ENCODE results near the gene ZNF132. TPM values are rescaled to one million over a fixed set of nuclear protein-coding genes. Genes with fewer than 3 reads are reported as not detected.
A peak's percentile ranks its signal among the peaks of the same experiment; 100 is the strongest.
"Not testable (repeated sequence)": the region's sequence is repeated elsewhere in the genome, so short reads cannot be mapped to it uniquely, and the experiment has no call there.

The ZNF132 gene
- 1 to 10 TPM in 2 of 4 donors, under 1 TPM in 2; 0.22 to 7.9 (median 0.78) TPM for polyA plus RNA-seq
- long read RNA-seq, donor 1, transcript ZNF132-201 (3 exons, 3,031 nt) = major isoform, 7 of 7 reads
- long read RNA-seq, donor 1, partial matches to known transcripts = 0 of 7 reads
- long read RNA-seq, donor 1, other reads (novel, unspliced or antisense) = 0 of 7 reads
- long read RNA-seq, donor 2, partial matches to known transcripts = 0 of 3 reads
- long read RNA-seq, donor 2, other reads (novel, unspliced or antisense) = 0 of 3 reads
- long read RNA-seq, donor 3, partial matches to known transcripts = 0 of 3 reads
- long read RNA-seq, donor 3, other reads (novel, unspliced or antisense) = 0 of 3 reads
- long read RNA-seq, donor 4 = 0 reads
- long read RNA-seq, donor 5 = 0 reads
- long read RNA-seq, donor 6, partial matches to known transcripts = 0 of 3 reads
- long read RNA-seq, donor 6, other reads (novel, unspliced or antisense) = 0 of 3 reads
- long read RNA-seq, donor 7, partial matches to known transcripts = 0 of 4 reads
- long read RNA-seq, donor 7, other reads (novel, unspliced or antisense) = 0 of 4 reads
- long read RNA-seq, donor 8, partial matches to known transcripts = 0 of 1 reads
- long read RNA-seq, donor 8, other reads (novel, unspliced or antisense) = 0 of 1 reads
- long read RNA-seq, donor 9, partial matches to known transcripts = 0 of 2 reads
- long read RNA-seq, donor 9, other reads (novel, unspliced or antisense) = 0 of 2 reads
- long read RNA-seq, donor 10, partial matches to known transcripts = 0 of 7 reads
- long read RNA-seq, donor 10, other reads (novel, unspliced or antisense) = 0 of 7 reads

- H3K36me3 ChIP-seq (ENCODE audit: control insufficient read depth in 3 of 3, insufficient read depth in 2 of 3, low read depth in 1 of 3, low read length in 3 of 3) = peaks cover 0 to 31% (median 10%) of the 10 kb centered on the region in 3 donors
- H3K9me3 ChIP-seq (ENCODE audit: control insufficient read depth in 2 of 2, insufficient read depth in 1 of 2, low read depth in 1 of 2, low read length in 1 of 2) = peaks cover 3 to 56% of the 10 kb centered on the region in 2 donors
- peak within 1 kb of the TSS in 2 of 3 donors; percentile 54 to 84 for H3K27ac ChIP-seq (ENCODE audit: low read depth in 1 of 3, low read length in 2 of 3)
- DNase-seq (peak; percentile 99 to 100), FAIRE-seq (no peak)
- peaks cover 0 to 13% (median 2%) of the 10 kb centered on the region in 3 donors for H3K4me1 ChIP-seq (ENCODE audit: control insufficient read depth in 3 of 3, insufficient read depth in 2 of 3, low read depth in 1 of 3, low read length in 2 of 3)
- WGBS, 3 donors = 6 to 12% (median 10%) methylated on average over 57 to 59 of the region's 59 CpGs
- peaks cover 0 to 3% (median 0%) of the 10 kb centered on the region in 3 donors for H3K27me3 ChIP-seq (ENCODE audit: control insufficient read depth in 3 of 3, insufficient read depth in 3 of 3, low read length in 3 of 3)
- peak within 1 kb of the TSS; percentile 49 to 75 (median 58) for H3K4me3 ChIP-seq (ENCODE audit: low read depth in 1 of 3, low read length in 3 of 3)
These were observed at the start of gene ZNF132 for GRCh38 chr19:58439576-58440554. Gene ZNF132, minus strand, starts transcription at chr19:58440153. Its CDS starts 332 bp downstream, at chr19:58439821.

GRCh38 chr19:58484349-58484748, 44.4 kb upstream of the ZNF132 start:
- not testable (repeated sequence) for DNase-seq; FAIRE-seq; H3K27ac ChIP-seq (ENCODE audit: low read depth in 1 of 3, low read length in 2 of 3); H3K9me3 ChIP-seq (ENCODE audit: control insufficient read depth in 2 of 2, insufficient read depth in 1 of 2, low read depth in 1 of 2, low read length in 1 of 2); H3K4me1 ChIP-seq (ENCODE audit: control insufficient read depth in 3 of 3, insufficient read depth in 2 of 3, low read depth in 1 of 3, low read length in 2 of 3); H3K4me3 ChIP-seq (ENCODE audit: low read depth in 1 of 3, low read length in 3 of 3); H3K27me3 ChIP-seq (ENCODE audit: control insufficient read depth in 3 of 3, insufficient read depth in 3 of 3, low read length in 3 of 3)
- WGBS, 3 donors = 85 to 94% (median 93%) methylated on average over 5 of the region's 5 CpGs
- H3K36me3 ChIP-seq (ENCODE audit: control insufficient read depth in 3 of 3, insufficient read depth in 2 of 3, low read depth in 1 of 3, low read length in 3 of 3) = peaks cover 0 to 30% (median 0%) of the 10 kb centered on the region in 3 donors

GRCh38 chr19:58483776-58484175, 43.8 kb upstream of the ZNF132 start:
- no peaks in the 10 kb centered on the region for H3K9me3 ChIP-seq (ENCODE audit: control insufficient read depth in 2 of 2, insufficient read depth in 1 of 2, low read depth in 1 of 2, low read length in 1 of 2)

GRCh38 chr19:58482372-58482771, 42.4 kb upstream of the ZNF132 start:
- FAIRE-seq (no peak), DNase-seq (no peak)
- H3K36me3 ChIP-seq (ENCODE audit: control insufficient read depth in 3 of 3, insufficient read depth in 2 of 3, low read depth in 1 of 3, low read length in 3 of 3) = peaks cover 0 to 50% (median 0%) of the 10 kb centered on the region in 3 donors
- no peaks in the 10 kb centered on the region for H3K9me3 ChIP-seq (ENCODE audit: control insufficient read depth in 2 of 2, insufficient read depth in 1 of 2, low read depth in 1 of 2, low read length in 1 of 2)
- H3K4me3 ChIP-seq (ENCODE audit: low read depth in 1 of 3, low read length in 3 of 3) = no peak overlapping the region
- H3K4me1 ChIP-seq (ENCODE audit: control insufficient read depth in 3 of 3, insufficient read depth in 2 of 3, low read depth in 1 of 3, low read length in 2 of 3) = no peaks in the 10 kb centered on the region
- H3K27me3 ChIP-seq (ENCODE audit: control insufficient read depth in 3 of 3, insufficient read depth in 3 of 3, low read length in 3 of 3) = no peaks in the 10 kb centered on the region
- 82 to 89% (median 86%) methylated on average over 7 of the region's 7 CpGs for WGBS, 3 donors
- no peak overlapping the region for H3K27ac ChIP-seq (ENCODE audit: low read depth in 1 of 3, low read length in 2 of 3)

More at GRCh38 chr19:58483776-58484175, 43.8 kb upstream of the ZNF132 start:
- H3K27me3 ChIP-seq (ENCODE audit: control insufficient read depth in 3 of 3, insufficient read depth in 3 of 3, low read length in 3 of 3) = no peaks in the 10 kb centered on the region
- H3K27ac ChIP-seq (ENCODE audit: low read depth in 1 of 3, low read length in 2 of 3) = no peak overlapping the region
- DNase-seq (no peak), FAIRE-seq (no peak)
- H3K4me1 ChIP-seq (ENCODE audit: control insufficient read depth in 3 of 3, insufficient read depth in 2 of 3, low read depth in 1 of 3, low read length in 2 of 3) = no peaks in the 10 kb centered on the region
- H3K4me3 ChIP-seq (ENCODE audit: low read depth in 1 of 3, low read length in 3 of 3) = no peak overlapping the region
- 84 to 93% (median 85%) methylated on average over 2 of the region's 2 CpGs for WGBS, 3 donors
- H3K36me3 ChIP-seq (ENCODE audit: control insufficient read depth in 3 of 3, insufficient read depth in 2 of 3, low read depth in 1 of 3, low read length in 3 of 3) = peaks cover 0 to 36% (median 0%) of the 10 kb centered on the region in 3 donors

- FAIRE-seq (no peak), DNase-seq (no peak)
- H3K27me3 ChIP-seq (ENCODE audit: control insufficient read depth in 3 of 3, insufficient read depth in 3 of 3, low read length in 3 of 3) = no peaks in the 10 kb centered on the region
- H3K36me3 ChIP-seq (ENCODE audit: control insufficient read depth in 3 of 3, insufficient read depth in 2 of 3, low read depth in 1 of 3, low read length in 3 of 3) = peaks cover 0 to 52% (median 0%) of the 10 kb centered on the region in 3 donors
- WGBS, 3 donors = 70 to 86% (median 84%) methylated on average over 2 of the region's 2 CpGs
- H3K9me3 ChIP-seq (ENCODE audit: control insufficient read depth in 2 of 2, insufficient read depth in 1 of 2, low read depth in 1 of 2, low read length in 1 of 2) = no peaks in the 10 kb centered on the region
- peaks cover 3 to 8% (median 4%) of the 10 kb centered on the region in 3 donors for H3K4me1 ChIP-seq (ENCODE audit: control insufficient read depth in 3 of 3, insufficient read depth in 2 of 3, low read depth in 1 of 3, low read length in 2 of 3)
- H3K4me3 ChIP-seq (ENCODE audit: low read depth in 1 of 3, low read length in 3 of 3) = no peak overlapping the region
- H3K27ac ChIP-seq (ENCODE audit: low read depth in 1 of 3, low read length in 2 of 3) = no peak overlapping the region
These were observed 40.9 kb upstream of the ZNF132 start for GRCh38 chr19:58480831-58481230.

DNA sequence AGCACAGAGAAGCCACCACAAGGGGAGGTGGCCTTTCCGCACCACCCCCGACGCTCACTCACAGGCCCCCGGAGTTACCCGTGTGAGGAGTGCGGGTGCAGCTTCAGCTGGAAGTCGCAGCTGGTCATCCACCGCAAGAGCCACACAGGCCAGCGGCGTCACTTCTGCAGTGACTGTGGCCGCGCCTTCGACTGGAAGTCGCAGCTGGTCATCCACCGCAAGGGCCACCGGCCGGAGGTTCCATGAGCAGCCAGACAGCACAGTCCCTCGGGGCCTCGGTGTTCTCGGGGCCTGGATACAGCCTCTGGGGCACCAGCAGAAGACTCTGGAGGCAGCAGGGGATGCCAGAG, 40.5 kb upstream of the ZNF132 start:
- peaks cover 0 to 52% (median 0%) of the 10 kb centered on the region in 3 donors for H3K36me3 ChIP-seq (ENCODE audit: control insufficient read depth in 3 of 3, insufficient read depth in 2 of 3, low read depth in 1 of 3, low read length in 3 of 3)
- no peaks in the 10 kb centered on the region for H3K9me3 ChIP-seq (ENCODE audit: control insufficient read depth in 2 of 2, insufficient read depth in 1 of 2, low read depth in 1 of 2, low read length in 1 of 2)
- no peak overlapping the region for H3K4me3 ChIP-seq (ENCODE audit: low read depth in 1 of 3, low read length in 3 of 3)
- FAIRE-seq = no peak
- DNase-seq = no peak
- H3K4me1 ChIP-seq (ENCODE audit: control insufficient read depth in 3 of 3, insufficient read depth in 2 of 3, low read depth in 1 of 3, low read length in 2 of 3) = peaks cover 3 to 8% (median 4%) of the 10 kb centered on the region in 3 donors
- no peak overlapping the region for H3K27ac ChIP-seq (ENCODE audit: low read depth in 1 of 3, low read length in 2 of 3)
- H3K27me3 ChIP-seq (ENCODE audit: control insufficient read depth in 3 of 3, insufficient read depth in 3 of 3, low read length in 3 of 3) = no peaks in the 10 kb centered on the region
- WGBS, 3 donors = 91 to 95% (median 94%) methylated on average over 18 to 20 of the region's 20 CpGs

DNA sequence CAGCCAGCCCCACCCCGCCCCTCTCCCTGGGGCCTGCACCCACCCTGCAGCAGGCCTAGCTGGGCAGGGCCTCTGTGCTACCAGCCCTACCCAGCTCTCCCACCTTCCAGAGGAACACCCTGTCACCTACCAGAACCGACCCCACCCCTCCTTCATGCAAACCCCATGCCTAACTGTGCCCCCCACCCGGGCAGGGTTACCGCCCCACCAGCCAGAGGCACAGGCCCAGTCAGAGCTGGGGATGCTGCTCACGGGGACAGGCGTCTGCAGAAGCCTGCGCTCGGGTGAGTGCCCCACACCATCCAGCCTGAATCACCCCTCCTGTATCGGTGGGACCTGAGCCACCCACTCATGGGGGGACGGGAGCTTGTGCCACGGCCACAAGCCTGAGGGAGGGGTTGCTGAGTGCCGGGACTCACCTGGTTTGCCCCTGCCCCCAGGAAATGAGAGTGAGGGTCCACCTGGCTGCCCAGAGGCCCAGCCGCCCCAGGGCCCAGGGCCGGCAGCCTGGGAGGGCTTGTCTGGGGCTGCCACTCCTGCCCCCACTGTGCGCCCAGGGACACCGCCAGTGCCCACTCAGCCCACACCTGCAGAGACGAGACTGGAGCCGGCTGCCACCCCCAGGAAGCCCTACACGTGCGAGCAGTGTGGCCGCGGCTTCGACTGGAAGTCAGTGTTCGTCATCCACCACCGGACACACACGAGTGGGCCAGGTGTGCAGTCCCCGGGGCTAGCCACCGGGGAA, 40.0 kb upstream of the ZNF132 start:
- no peak overlapping the region for H3K27ac ChIP-seq (ENCODE audit: low read depth in 1 of 3, low read length in 2 of 3)
- H3K4me3 ChIP-seq (ENCODE audit: low read depth in 1 of 3, low read length in 3 of 3) = no peak overlapping the region
- FAIRE-seq = no peak
- peaks cover 4 to 8% (median 5%) of the 10 kb centered on the region in 3 donors for H3K4me1 ChIP-seq (ENCODE audit: control insufficient read depth in 3 of 3, insufficient read depth in 2 of 3, low read depth in 1 of 3, low read length in 2 of 3)
- DNase-seq = no peak
- 89 to 94% (median 92%) methylated on average over 24 to 28 of the region's 28 CpGs for WGBS, 3 donors
- no peaks in the 10 kb centered on the region for H3K9me3 ChIP-seq (ENCODE audit: control insufficient read depth in 2 of 2, insufficient read depth in 1 of 2, low read depth in 1 of 2, low read length in 1 of 2)
- H3K36me3 ChIP-seq (ENCODE audit: control insufficient read depth in 3 of 3, insufficient read depth in 2 of 3, low read depth in 1 of 3, low read length in 3 of 3) = peaks cover 0 to 52% (median 0%) of the 10 kb centered on the region in 3 donors
- no peaks in the 10 kb centered on the region for H3K27me3 ChIP-seq (ENCODE audit: control insufficient read depth in 3 of 3, insufficient read depth in 3 of 3, low read length in 3 of 3)

Data from small intestine (tissue), 16 donors.